ENCODE data around the gene ZBTB7C.

- TF ChIP-seq, protein P1, sequence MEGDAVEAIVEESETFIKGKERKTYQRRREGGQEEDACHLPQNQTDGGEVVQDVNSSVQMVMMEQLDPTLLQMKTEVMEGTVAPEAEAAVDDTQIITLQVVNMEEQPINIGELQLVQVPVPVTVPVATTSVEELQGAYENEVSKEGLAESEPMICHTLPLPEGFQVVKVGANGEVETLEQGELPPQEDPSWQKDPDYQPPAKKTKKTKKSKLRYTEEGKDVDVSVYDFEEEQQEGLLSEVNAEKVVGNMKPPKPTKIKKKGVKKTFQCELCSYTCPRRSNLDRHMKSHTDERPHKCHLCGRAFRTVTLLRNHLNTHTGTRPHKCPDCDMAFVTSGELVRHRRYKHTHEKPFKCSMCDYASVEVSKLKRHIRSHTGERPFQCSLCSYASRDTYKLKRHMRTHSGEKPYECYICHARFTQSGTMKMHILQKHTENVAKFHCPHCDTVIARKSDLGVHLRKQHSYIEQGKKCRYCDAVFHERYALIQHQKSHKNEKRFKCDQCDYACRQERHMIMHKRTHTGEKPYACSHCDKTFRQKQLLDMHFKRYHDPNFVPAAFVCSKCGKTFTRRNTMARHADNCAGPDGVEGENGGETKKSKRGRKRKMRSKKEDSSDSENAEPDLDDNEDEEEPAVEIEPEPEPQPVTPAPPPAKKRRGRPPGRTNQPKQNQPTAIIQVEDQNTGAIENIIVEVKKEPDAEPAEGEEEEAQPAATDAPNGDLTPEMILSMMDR (optimal IDR thresholded peaks at IDR 0.05 in 1 of 3, IDR thresholded peaks at IDR 0.05 in 1 of 3, conservative IDR thresholded peaks at IDR 0.05 in 1 of 3; ENCODE audit: extremely low read depth in 1 of 3, insufficient read depth in 2 of 3, low read length in 3 of 3), result no peak
- TF ChIP-seq EZH2 (IDR thresholded peaks at IDR 0.05; ENCODE audit: low read length), result no peak
Measured at GRCh38 chr18:48441405-48441881, 32.3 kb upstream of the ZBTB7C start.
